ENCODE data around the gene CTU1. TPM values are rescaled to one million over a fixed set of nuclear protein-coding genes. Genes with fewer than 3 reads are reported as not detected.
A peak's percentile ranks its signal among the peaks of the same experiment; 100 is the strongest.

CTU1 gene
- total RNA-seq, 2 donors from 2014 or later, result 4.9 to 12.5 TPM

- Histone ChIP-seq H3K27me3 (replicated peaks; ENCODE audit: insufficient read depth) (no peaks in the 10 kb centered on the region), H3K27ac (peak overlapping the region in 1 of 2 donors; percentile 22), H3K9me3 (no peaks in the 10 kb centered on the region), H3K4me3 (peak overlapping the region; percentile 87), H3K36me3 (peaks cover 3% of the 10 kb centered on the region), H3K4me1 (ENCODE audit: control insufficient read depth in 1 of 2, low read depth in 2 of 2) (peaks cover 11 to 19% of the 10 kb centered on the region in 2 donors)
- TF ChIP-seq CTCF (IDR thresholded peaks at IDR 0.05), result no peak
- DNase-seq (ENCODE audit: low spot score), result no peak
- ATAC-seq (ENCODE audit: insufficient number of reproducible peaks, low FRiP score, low read depth), result no peak
These were observed 673 bp downstream of the CTU1 start for GRCh38 chr19:51107406-51108065.

DNA sequence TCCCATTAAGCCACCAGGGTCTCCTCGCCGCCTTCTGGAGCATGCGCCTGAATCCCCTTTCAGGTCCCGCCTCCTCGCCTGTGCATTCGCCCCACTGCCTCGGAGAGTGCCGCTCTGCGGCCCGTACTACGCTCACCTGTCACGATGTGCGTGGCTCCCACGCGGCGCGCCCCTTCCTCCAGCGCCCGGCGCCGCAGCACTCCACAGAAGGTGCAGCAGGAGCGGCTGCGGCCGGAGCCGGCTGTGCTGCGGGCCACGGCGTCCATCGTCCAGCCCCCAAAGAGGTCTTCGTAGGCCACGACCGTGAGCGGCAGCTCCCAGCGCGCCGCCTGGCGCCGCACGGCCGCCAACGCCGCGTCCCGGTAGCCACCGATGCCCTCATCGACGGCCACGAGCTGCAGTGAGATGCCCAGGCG is 4.3 kb downstream of the CTU1 start:
- Histone ChIP-seq H3K4me1 (ENCODE audit: control insufficient read depth in 1 of 2, low read depth in 2 of 2) (peaks cover 10 to 17% of the 10 kb centered on the region in 2 donors), H3K4me3 (no peak overlapping the region), H3K27ac (no peak overlapping the region), H3K27me3 (replicated peaks; ENCODE audit: insufficient read depth) (no peaks in the 10 kb centered on the region), H3K9me3 (no peaks in the 10 kb centered on the region), H3K36me3 (peaks cover 3% of the 10 kb centered on the region)
- no peak for DNase-seq (ENCODE audit: low spot score)
- ATAC-seq (ENCODE audit: insufficient number of reproducible peaks, low FRiP score, low read depth), result no peak
- no peak for TF ChIP-seq CTCF (IDR thresholded peaks at IDR 0.05)

GRCh38 chr19:51102991-51103390 is 5.2 kb downstream of the CTU1 start:
- Histone ChIP-seq H3K9me3 (no peaks in the 10 kb centered on the region), H3K27me3 (replicated peaks; ENCODE audit: insufficient read depth) (no peaks in the 10 kb centered on the region), H3K27ac (no peak overlapping the region), H3K4me1 (ENCODE audit: control insufficient read depth in 1 of 2, low read depth in 2 of 2) (peaks cover 9 to 13% of the 10 kb centered on the region in 2 donors), H3K36me3 (peaks cover 3% of the 10 kb centered on the region), H3K4me3 (no peak overlapping the region)
- ATAC-seq (ENCODE audit: insufficient number of reproducible peaks, low FRiP score, low read depth), result no peak
- no peak for TF ChIP-seq CTCF (IDR thresholded peaks at IDR 0.05)
- no peak for DNase-seq (ENCODE audit: low spot score)

DNA sequence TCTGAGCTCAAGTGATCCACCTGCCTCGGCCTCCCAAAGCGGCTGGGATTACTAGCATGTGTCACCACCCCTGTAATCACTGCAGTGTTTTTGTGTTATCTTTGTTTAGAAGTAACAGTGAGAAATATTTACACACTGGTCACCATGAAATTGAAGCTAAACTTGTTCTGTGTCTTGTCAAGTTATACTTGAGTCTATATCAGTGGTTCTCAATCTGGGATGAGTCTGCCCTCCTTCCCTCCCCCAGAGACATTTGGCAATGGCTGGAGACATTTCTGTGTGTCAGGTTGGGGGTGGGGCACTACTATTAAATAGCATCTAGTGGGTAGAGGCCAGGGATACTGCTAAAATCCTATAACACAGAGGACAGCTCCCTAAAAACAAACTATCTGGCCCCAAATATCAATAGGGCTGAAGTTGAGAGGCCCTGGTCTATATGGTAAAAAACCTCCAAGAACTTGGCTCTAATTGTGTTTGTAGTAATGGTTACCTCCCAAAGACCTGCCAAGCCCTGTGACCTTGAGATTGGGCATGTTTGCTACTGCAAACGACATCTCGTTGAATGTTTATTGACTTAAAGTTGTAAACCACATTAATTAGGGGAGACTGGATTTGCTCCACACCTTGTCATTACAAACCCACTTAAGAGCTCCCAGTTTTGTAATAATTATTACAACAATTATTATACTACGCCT is 6.9 kb downstream of the CTU1 start:
- TF ChIP-seq CTCF (IDR thresholded peaks at IDR 0.05), result no peak

GRCh38 chr19:51100601-51101000 is 7.6 kb downstream of the CTU1 start:
- no peak for TF ChIP-seq CTCF (IDR thresholded peaks at IDR 0.05)
- H3K4me1 ChIP-seq (ENCODE audit: control insufficient read depth in 1 of 2, low read depth in 2 of 2), result no peaks in the 10 kb centered on the region
- H3K36me3 ChIP-seq, result peaks cover 3% of the 10 kb centered on the region

More for the DNA sequence above, 6.9 kb downstream of the CTU1 start:
- Histone ChIP-seq H3K36me3 (peaks cover 3% of the 10 kb centered on the region), H3K9me3 (no peaks in the 10 kb centered on the region), H3K4me3 (no peak overlapping the region), H3K27me3 (replicated peaks; ENCODE audit: insufficient read depth) (no peaks in the 10 kb centered on the region), H3K4me1 (ENCODE audit: control insufficient read depth in 1 of 2, low read depth in 2 of 2) (no peaks in the 10 kb centered on the region), H3K27ac (no peak overlapping the region)
- ATAC-seq (ENCODE audit: insufficient number of reproducible peaks, low FRiP score, low read depth), result no peak
- no peak for DNase-seq (ENCODE audit: low spot score)

More at GRCh38 chr19:51100601-51101000, 7.6 kb downstream of the CTU1 start:
- Histone ChIP-seq H3K4me3 (no peak overlapping the region), H3K27ac (no peak overlapping the region), H3K9me3 (no peaks in the 10 kb centered on the region), H3K27me3 (replicated peaks; ENCODE audit: insufficient read depth) (no peaks in the 10 kb centered on the region)
- ATAC-seq (ENCODE audit: insufficient number of reproducible peaks, low FRiP score, low read depth) (no peak), DNase-seq (ENCODE audit: low spot score) (no peak)
